ENCODE measurements around the gene MYO7B. TPM values are rescaled to one million over a fixed set of nuclear protein-coding genes. Genes with fewer than 3 reads are reported as not detected.

Gene MYO7B
- total RNA-seq, 2 donors from 2014 or later: 244 to 262 TPM

DNA sequence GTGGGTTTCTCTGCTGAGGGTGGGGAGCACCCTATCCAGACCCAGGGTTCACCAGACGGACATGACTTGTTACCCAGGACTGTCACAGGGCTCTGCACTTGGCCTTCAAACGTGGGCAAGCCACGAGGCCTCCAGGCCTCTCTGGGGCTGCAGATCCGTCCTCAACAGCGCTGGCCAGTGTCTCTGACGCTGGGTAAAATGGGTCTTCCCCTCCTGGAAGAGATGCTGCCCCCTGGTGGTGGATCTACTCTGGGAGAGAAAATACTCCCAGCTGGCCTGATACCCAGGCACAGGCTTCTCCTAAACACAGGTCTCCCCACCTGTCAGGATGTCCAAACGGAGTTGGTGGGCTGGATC lies 114.2 kb downstream of the MYO7B start:
- DNase-seq (peak; percentile 81 to 95), ATAC-seq (peak; percentile 73)
- intact Hi-C loops (cut with DNase I, micrococcal nuclease): no loop called here

- intact Hi-C loops (cut with DNase I, micrococcal nuclease): no loop called here
- DNase-seq (no peak), ATAC-seq (no peak)
These were observed 114.7 kb downstream of the MYO7B start for GRCh38 chr2:127650041-127650784.

DNA sequence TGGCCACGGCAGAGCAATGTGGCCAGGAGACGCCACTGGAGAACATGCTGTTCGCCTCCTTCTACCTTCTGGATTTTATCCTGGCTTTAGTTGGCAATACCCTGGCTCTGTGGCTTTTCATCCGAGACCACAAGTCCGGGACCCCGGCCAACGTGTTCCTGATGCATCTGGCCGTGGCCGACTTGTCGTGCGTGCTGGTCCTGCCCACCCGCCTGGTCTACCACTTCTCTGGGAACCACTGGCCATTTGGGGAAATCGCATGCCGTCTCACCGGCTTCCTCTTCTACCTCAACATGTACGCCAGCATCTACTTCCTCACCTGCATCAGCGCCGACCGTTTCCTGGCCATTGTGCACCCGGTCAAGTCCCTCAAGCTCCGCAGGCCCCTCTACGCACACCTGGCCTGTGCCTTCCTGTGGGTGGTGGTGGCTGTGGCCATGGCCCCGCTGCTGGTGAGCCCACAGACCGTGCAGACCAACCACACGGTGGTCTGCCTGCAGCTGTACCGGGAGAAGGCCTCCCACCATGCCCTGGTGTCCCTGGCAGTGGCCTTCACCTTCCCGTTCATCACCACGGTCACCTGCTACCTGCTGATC lies 115.4 kb downstream of the MYO7B start:
- ATAC-seq: no peak
- intact Hi-C loops (cut with DNase I, micrococcal nuclease): no loop called here
- DNase-seq: peak in 1 of 2 donors; percentile 62

DNA sequence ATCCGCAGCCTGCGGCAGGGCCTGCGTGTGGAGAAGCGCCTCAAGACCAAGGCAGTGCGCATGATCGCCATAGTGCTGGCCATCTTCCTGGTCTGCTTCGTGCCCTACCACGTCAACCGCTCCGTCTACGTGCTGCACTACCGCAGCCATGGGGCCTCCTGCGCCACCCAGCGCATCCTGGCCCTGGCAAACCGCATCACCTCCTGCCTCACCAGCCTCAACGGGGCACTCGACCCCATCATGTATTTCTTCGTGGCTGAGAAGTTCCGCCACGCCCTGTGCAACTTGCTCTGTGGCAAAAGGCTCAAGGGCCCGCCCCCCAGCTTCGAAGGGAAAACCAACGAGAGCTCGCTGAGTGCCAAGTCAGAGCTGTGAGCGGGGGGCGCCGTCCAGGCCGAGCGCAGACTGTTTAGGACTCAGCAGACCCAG lies 115.9 kb downstream of the MYO7B start:
- intact Hi-C loops (cut with DNase I, micrococcal nuclease): no loop called here
- DNase-seq (no peak), ATAC-seq (no peak)

GRCh38 chr2:127651971-127652550 lies 116.6 kb downstream of the MYO7B start:
- intact Hi-C loops (cut with DNase I, micrococcal nuclease): no loop called here
- peak; percentile 15 for ATAC-seq
- DNase-seq: peak in 1 of 2 donors; percentile 89

DNA sequence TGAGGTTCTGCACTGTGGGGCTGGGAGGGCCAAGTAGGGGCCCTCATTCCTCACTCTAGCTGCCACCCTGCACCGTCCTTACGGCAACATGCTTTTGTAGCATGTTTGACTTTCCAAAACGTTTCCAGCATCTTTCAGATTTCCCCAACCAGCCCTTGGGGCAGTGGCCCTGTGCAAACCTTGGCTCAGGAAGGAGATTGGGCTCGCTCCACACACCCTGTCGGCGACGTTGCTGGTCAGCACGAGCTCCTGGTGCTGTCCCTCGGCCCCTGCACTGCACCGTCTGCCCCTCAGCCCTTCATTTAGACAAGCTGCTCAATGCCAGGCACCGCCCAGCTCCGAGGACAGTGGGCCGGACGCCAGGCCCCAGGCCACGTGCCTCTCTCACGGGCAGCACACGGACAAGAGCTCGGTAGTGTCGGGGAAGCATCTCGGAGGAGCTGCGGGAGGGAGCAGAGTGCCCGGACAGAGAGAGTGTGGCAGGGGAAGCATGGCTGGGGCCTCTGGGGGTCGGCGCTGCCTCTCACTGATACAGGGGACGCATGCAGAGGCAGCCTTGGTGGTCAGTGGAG lies 117.4 kb downstream of the MYO7B start:
- intact Hi-C loops (cut with DNase I, micrococcal nuclease): no loop called here
- ATAC-seq (no peak), DNase-seq (no peak)

DNA sequence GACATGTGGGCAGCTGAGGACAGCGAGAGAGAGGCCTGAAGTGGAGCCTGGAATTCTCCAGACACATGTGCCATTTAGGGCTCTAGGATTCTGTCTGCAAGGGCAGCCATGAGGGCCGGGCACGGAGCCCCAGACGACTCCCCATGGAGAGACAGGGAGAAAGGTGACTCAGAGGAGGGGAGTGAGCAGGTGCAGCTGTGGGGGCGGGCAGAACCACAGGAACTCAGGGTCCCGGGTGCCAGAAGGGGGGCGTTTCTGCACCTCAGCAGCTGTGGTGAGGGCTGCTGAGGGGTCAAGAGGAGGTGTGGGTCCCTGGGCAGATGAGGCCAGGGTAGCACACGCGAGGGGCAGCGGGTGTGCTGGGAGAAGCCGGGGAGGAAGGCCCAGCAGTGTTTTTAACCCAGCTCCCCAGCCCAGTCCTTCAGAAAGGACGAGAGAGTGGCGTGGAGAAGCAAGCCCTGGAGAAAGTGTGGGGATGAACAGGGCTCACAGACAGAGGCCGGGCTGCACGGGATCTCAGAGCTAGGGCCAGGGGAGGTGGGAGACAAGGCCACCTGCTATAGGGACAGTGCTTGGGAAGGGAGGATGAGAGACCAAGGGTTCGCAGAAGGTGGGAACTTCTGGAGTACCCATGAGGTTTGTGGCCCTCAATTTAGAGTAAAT lies 118.1 kb downstream of the MYO7B start:
- peak in 1 of 2 donors; percentile 3 for DNase-seq
- intact Hi-C loops (cut with DNase I, micrococcal nuclease): no loop called here
- ATAC-seq: no peak

DNA sequence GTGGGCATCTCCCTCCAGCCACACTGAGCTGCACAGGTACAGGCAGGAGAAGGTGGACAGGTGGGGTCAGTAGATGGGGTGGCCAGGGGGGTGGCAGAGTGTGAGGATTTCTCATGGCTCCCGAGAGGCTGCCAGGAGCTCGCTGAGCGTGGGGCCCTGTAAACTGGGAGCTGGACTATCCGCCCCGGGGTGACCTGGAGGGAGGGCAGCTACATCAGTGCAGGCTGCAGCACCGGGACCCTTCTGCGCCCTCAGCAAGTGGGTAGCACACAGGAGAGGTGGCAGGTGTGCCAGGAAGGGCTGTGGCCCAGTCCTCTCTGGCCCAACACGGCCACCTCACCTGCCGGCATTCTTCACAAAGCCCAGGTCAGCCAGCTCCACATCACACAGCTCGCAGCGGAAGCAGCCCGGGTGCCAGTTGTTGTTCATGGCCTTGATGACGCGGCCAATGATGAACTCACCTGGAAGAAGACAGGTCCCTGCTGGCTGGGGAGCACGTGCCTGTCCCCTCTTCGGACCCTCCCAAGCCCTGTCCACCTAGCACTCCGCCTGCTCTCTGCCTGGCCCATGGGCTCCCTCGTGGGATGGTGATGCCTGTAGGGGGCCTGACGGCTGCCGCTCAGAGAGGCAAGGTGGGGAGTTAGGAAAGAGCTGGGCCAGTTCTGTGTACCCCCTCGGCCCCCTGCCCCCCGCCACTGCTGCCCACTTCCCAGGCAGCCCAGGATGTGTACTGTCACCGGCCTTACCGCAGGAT lies 118.8 kb downstream of the MYO7B start:
- DNase-seq (no peak), ATAC-seq (no peak)
- intact Hi-C loops (cut with DNase I, micrococcal nuclease): no loop called here

DNA sequence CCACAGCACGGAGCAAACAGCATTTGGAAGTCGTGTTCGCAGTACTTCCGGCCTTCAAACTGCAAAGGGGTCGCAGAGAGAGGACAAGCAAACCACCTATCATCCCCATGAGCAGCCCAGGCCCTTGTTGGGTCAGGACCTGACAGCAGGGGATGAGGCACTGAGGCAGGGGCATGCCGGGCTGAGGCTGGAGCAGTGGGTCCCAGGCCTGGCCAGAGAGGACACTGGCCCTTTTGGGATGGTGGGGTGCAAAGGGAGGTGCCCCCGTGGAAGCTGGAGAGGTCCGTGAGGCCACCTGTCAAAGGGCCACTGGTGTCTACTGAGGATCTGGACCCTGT lies 119.3 kb downstream of the MYO7B start:
- ATAC-seq (no peak), DNase-seq (no peak)
- intact Hi-C loops (cut with DNase I, micrococcal nuclease): no loop called here

- ATAC-seq (no peak), DNase-seq (peak in 1 of 2 donors; percentile 4)
- intact Hi-C loops (cut with DNase I, micrococcal nuclease): no loop called here
These were observed 120.0 kb downstream of the MYO7B start for GRCh38 chr2:127655209-127656073.

- DNase-seq: no peak
- ATAC-seq: no peak
- intact Hi-C loops (cut with DNase I, micrococcal nuclease): no loop called here
These were observed 121.2 kb downstream of the MYO7B start for GRCh38 chr2:127656569-127657231.

DNA sequence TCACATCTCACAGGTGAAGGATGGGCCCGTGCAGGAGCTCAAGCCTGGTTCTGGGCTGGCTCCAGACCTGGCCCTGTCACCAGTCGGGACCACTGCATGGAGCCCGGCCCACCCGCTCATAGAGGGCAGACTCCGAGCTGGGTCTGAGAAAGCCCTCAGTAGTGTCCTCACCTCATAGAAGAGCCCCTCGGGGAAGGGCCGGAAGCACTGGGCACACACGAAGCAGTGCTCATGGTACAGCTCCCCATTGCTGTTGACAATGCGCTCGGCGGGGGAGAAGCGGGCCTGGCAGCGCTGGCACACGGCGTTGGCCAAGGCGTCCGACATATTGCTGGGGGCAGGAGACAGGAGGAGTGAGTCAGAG lies 121.7 kb downstream of the MYO7B start:
- ATAC-seq: no peak
- intact Hi-C loops (cut with DNase I, micrococcal nuclease): no loop called here
- DNase-seq: peak in 1 of 2 donors; percentile 5

DNA sequence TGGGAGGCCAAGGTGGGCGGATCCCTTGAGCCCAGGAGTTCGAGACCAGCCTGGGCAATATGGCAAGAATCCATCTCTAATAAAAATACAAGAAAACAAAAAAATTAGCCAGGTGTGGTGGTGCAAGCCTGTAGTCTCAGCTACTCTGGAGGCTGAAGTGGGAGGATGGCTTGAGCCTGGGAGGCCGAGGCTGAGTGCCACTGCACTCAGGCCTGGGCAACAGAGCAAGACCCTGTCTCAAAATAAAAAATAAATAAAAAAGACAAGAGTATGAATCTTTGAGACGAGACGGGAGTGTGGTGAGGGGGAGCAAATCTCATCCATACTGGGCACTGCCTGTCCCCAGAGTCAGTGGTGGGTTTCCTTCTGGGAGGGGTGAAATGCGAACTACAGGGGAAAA lies 122.7 kb downstream of the MYO7B start:
- intact Hi-C loops (cut with DNase I, micrococcal nuclease): no loop called here
- no peak for DNase-seq
- ATAC-seq: no peak

GRCh38 chr2:127658641-127659407 lies 123.3 kb downstream of the MYO7B start:
- DNase-seq: peak in 1 of 2 donors; percentile 50
- intact Hi-C loops (cut with DNase I, micrococcal nuclease): no loop called here

DNA sequence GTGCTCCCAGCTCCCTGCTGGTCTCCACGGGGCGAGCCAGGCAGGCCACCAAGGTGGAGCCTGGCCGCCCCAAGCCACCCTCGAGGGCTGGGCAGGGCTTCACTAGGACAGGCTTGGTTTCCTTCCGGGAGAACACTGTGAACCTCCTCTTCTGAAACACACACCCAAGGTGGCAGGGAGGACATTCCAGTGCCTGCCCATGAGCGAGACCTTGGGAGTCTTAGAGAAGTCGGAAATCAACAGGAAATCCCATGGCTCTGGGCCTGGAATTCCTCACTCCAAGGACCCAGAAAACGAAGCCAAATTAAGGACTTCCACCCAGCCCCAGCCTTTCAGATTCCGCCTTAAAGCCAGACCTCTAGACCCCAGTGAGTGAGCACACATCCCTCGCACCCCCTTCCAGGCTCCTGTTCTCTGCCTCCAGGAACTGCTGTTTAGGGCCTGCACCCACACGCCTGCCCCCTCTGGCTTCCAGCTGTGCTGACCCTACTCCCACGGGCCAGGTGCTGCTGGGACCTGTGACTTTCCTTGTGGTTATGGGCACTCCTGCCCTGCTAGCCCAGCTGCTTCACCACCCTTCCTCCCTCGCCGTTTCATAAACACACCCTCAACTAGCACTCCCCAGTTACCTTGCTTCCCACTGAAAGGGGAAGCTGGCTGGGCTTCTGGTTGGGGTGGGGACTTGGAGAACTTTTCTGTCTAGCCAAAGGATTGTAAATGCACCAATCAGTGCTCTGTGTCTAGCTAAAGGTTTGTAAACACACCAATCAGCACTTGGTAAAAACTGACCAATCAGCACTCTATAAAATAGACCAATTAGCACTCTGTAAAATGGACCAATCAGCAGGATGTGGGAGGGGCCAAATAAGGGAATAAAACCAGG lies 124.2 kb downstream of the MYO7B start:
- peak; percentile 12 for ATAC-seq
- DNase-seq: peak in 1 of 2 donors; percentile 31
- intact Hi-C loops (cut with DNase I, micrococcal nuclease): no loop called here

More at GRCh38 chr2:127658641-127659407, 123.3 kb downstream of the MYO7B start:
- ATAC-seq: no peak

DNA sequence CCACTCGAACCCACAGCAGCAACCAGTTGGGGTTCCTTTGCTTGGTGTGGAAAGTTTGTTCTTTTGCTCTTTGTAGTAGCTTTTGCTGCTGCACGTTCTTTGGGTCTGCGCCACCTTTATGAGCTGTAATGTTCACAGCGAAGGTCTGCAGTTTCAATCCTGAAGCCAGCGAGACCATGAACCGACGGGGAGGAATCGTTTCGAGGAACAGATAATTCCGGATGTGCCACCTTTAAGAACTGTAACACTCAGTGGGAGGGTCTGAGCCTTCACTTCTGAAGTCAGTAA lies 124.8 kb downstream of the MYO7B start:
- ATAC-seq (no peak), DNase-seq (peak in 1 of 2 donors; percentile 17)
- intact Hi-C loops (cut with DNase I, micrococcal nuclease): no loop called here

Data from left colon (tissue), 2 donors.